ENCODE data around the gene MBTD1. TPM values are rescaled to one million over a fixed set of nuclear protein-coding genes. Genes with fewer than 3 reads are reported as not detected.
A peak's percentile ranks its signal among the peaks of the same experiment; 100 is the strongest.

Gene MBTD1
- total RNA-seq, 1 donor from 2014 or later = 6.6 TPM

GRCh38 chr17:51159604-51160003 is 100.2 kb downstream of the MBTD1 start:
- intact Hi-C loops (cut with DNase I) = loop anchor here (10.0 kb wide), 1 partner anchor 95 kb away; no protein-coding TSS in a partner anchor
- no peak for DNase-seq (ENCODE audit: low spot score)

- intact Hi-C loops (cut with DNase I) = no loop called here
Measured at GRCh38 chr17:51155416-51155815, 104.4 kb downstream of the MBTD1 start.

GRCh38 chr17:51154176-51154575 is 105.7 kb downstream of the MBTD1 start:
- intact Hi-C loops (cut with DNase I) = no loop called here
- no peak for DNase-seq (ENCODE audit: low spot score)

More at GRCh38 chr17:51155416-51155815, 104.4 kb downstream of the MBTD1 start:
- no peak for DNase-seq (ENCODE audit: low spot score)

- intact Hi-C loops (cut with DNase I) = loop anchor here (1.0 to 2.0 kb wide), 3 partner anchors 32 to 153 kb away; no protein-coding TSS in a partner anchor
- DNase-seq (ENCODE audit: low spot score) = peak; percentile 99
Measured at GRCh38 chr17:51153210-51154072, 106.4 kb downstream of the MBTD1 start, which contains the start of gene NME1. Gene NME1, plus strand, starts transcription at chr17:51153559. Its CDS starts 2,096 bp downstream, at chr17:51155655.

GRCh38 chr17:51152766-51153209 is 107.1 kb downstream of the MBTD1 start:
- no peak for DNase-seq (ENCODE audit: low spot score)
- intact Hi-C loops (cut with DNase I) = loop anchor here (1.0 to 2.0 kb wide), 3 partner anchors 31 to 152 kb away; no protein-coding TSS in a partner anchor

GRCh38 chr17:51150932-51151331 is 108.9 kb downstream of the MBTD1 start:
- no peak for DNase-seq (ENCODE audit: low spot score)

GRCh38 chr17:51149163-51149562 is 110.7 kb downstream of the MBTD1 start:
- DNase-seq (ENCODE audit: low spot score) = no peak
- intact Hi-C loops (cut with DNase I) = no loop called here

More at GRCh38 chr17:51150932-51151331, 108.9 kb downstream of the MBTD1 start:
- intact Hi-C loops (cut with DNase I) = no loop called here

- intact Hi-C loops (cut with DNase I) = no loop called here
Measured at GRCh38 chr17:51147650-51148049, 112.2 kb downstream of the MBTD1 start.

GRCh38 chr17:51144266-51145022 is 115.4 kb downstream of the MBTD1 start:
- DNase-seq (ENCODE audit: low spot score) = no peak
- intact Hi-C loops (cut with DNase I) = no loop called here

More at GRCh38 chr17:51147650-51148049, 112.2 kb downstream of the MBTD1 start:
- no peak for DNase-seq (ENCODE audit: low spot score)

- intact Hi-C loops (cut with DNase I) = no loop called here
- DNase-seq (ENCODE audit: low spot score) = no peak
Measured at GRCh38 chr17:51142597-51142996, 117.3 kb downstream of the MBTD1 start.

GRCh38 chr17:51135956-51136355 is 123.9 kb downstream of the MBTD1 start:
- DNase-seq (ENCODE audit: low spot score) = no peak
- intact Hi-C loops (cut with DNase I) = no loop called here

- intact Hi-C loops (cut with DNase I) = no loop called here
- no peak for DNase-seq (ENCODE audit: low spot score)
Measured at GRCh38 chr17:51133365-51133764, 126.5 kb downstream of the MBTD1 start.

GRCh38 chr17:51132964-51133319 is 126.9 kb downstream of the MBTD1 start:
- intact Hi-C loops (cut with DNase I) = no loop called here
- no peak for DNase-seq (ENCODE audit: low spot score)

GRCh38 chr17:51128076-51128475 is 131.8 kb downstream of the MBTD1 start:
- intact Hi-C loops (cut with DNase I) = loop anchor here (10.0 kb wide), 2 partner anchors 123 to 263 kb away; partner anchors contain the start of gene TOB1
- no peak for DNase-seq (ENCODE audit: low spot score)

Other genes with a start within 250 kb of the MBTD1 start
- 57.8 TPM for gene SPAG9, start 139.2 kb downstream of the MBTD1 start, total RNA-seq
- gene NME1, start 106.5 kb downstream of the MBTD1 start, total RNA-seq = 23.2 TPM
- gene NME2, start 93.6 kb downstream of the MBTD1 start, total RNA-seq = 225 TPM
- gene UTP18, start 497 bp upstream of the MBTD1 start, total RNA-seq = 7.9 TPM

Measured in cardiac septum (tissue), 1 donor.